Hepatocyte (in vitro differentiated cells): ENCODE measurements around the gene TAPBPL. TPM values are rescaled to one million over a fixed set of nuclear protein-coding genes. Genes with fewer than 3 reads are reported as not detected.

ENCODE experiments used
- DNase-seq: peaks from one replicate; pipeline ENCODE4 v3.0.0-alpha.2; 2016; ENCODE audit warnings: low spot score
- H2AFZ ChIP-seq: fragments of 200-600 bp; sonication (generic); 2 replicates; pipeline ENCODE4 v1.6.0; 2016; ENCODE audit warnings: antibody characterized with exemption, mild to moderate bottlenecking
- H3K27ac ChIP-seq: fragments of 200-600 bp; sonication (generic); 2 replicates; pipeline ENCODE4 v1.5.1; 2016; ENCODE audit warnings: mild to moderate bottlenecking
- H3K27me3 ChIP-seq: fragments of 200-600 bp; sonication (generic); 2 replicates; pipeline ENCODE4 v1.6.1; 2016
- H3K36me3 ChIP-seq: fragments of 200-600 bp; sonication (generic); replicated peaks from 2 replicates; pipeline ENCODE4 v1.5.1; 2016; ENCODE audit warnings: low read depth; ENCODE audit not compliant: insufficient read depth
- H3K4me1 ChIP-seq: fragments of 200-600 bp; sonication (generic); 2 replicates; pipeline ENCODE4 v1.5.1; 2016; ENCODE audit warnings: mild to moderate bottlenecking, moderate library complexity; ENCODE audit not compliant: insufficient read depth
- H3K4me2 ChIP-seq: fragments of 200-600 bp; sonication (generic); 2 replicates; pipeline ENCODE4 v1.6.0; 2016
- H3K4me3 ChIP-seq: fragments of 200-600 bp; sonication (generic); 2 replicates; pipeline ENCODE4 v1.5.1; 2016; ENCODE audit warnings: mild to moderate bottlenecking
- H3K79me2 ChIP-seq: fragments of 200-600 bp; sonication (generic); 2 replicates; pipeline ENCODE4 v1.6.0; 2017; ENCODE audit warnings: mild to moderate bottlenecking
- H3K9me2 ChIP-seq: fragments of 200-600 bp; sonication (generic); replicated peaks from 2 replicates; pipeline ENCODE4 v1.6.0; 2017; ENCODE audit warnings: mild to moderate bottlenecking; ENCODE audit not compliant: insufficient read depth
- H3K9me3 ChIP-seq: fragments of 200-600 bp; sonication (generic); 2 replicates; pipeline ENCODE4 v1.5.1; 2016; ENCODE audit warnings: low read depth, mild to moderate bottlenecking
- H4K20me1 ChIP-seq: fragments of 200-600 bp; sonication (generic); 2 replicates; pipeline ENCODE4 v1.6.0; 2016; ENCODE audit warnings: mild to moderate bottlenecking; ENCODE audit not compliant: insufficient read depth, poor library complexity, severe bottlenecking
- EZH2 ChIP-seq: fragments of 200-600 bp; sonication (generic); IDR thresholded peaks from 2 replicates; pipeline ENCODE4 v1.6.1; 2016; ENCODE audit warnings: antibody characterized with exemption, mild to moderate bottlenecking, borderline replicate concordance
- EZH2phosphoT487 ChIP-seq: fragments of 200-600 bp; sonication (generic); IDR thresholded peaks from one replicate; pipeline ENCODE4 v1.6.1; 2018; ENCODE audit warnings: antibody characterized with exemption, mild to moderate bottlenecking, low read depth, moderate library complexity; ENCODE audit not compliant: unreplicated experiment, severe bottlenecking
- WGBS: methylation state at CpG from one replicate; pipeline ENCODE4 v1.1.6; 2016; ENCODE audit warnings: low lambda C conversion rate; ENCODE audit errors: missing lambda C conversion rate; 5-methylcytosine and 5-hydroxymethylcytosine counted together
- polyA plus RNA-seq: library from polyadenylated mRNA; unstranded; fragments of >200 nt; fragmentation: Nextera tagmentation; extraction: Ambion mirVana; gene quantifications from 2 replicates; pipeline ENCODE4 v1.2.1, GENCODE V29; 2016
- total RNA-seq: library from RNA; depleted of rRNA; stranded (reverse); fragments of >200 nt; gene quantifications from 2 replicates; pipeline ENCODE4 v1.2.3, GENCODE V29; 2014
- TF ChIP-seq, protein P1 (sequence below): fragments of 200-600 bp; sonication (generic); IDR thresholded peaks from 2 replicates; pipeline ENCODE4 v1.5.1; 2016; ENCODE audit warnings: antibody characterized with exemption, mild to moderate bottlenecking; ENCODE audit not compliant: poor library complexity

Gene TAPBPL
- total and polyA plus RNA-seq, 2 experiments from 2014 or later, result 8.2 to 9.7 TPM

GRCh38 chr12:6452245-6452943, 552 bp downstream of the TAPBPL start:
- WGBS, result 59% methylated on average over 9 of the region's 9 CpGs
- H3K36me3 ChIP-seq, result no peaks in the 10 kb centered on the region
- TF ChIP-seq, protein P1, sequence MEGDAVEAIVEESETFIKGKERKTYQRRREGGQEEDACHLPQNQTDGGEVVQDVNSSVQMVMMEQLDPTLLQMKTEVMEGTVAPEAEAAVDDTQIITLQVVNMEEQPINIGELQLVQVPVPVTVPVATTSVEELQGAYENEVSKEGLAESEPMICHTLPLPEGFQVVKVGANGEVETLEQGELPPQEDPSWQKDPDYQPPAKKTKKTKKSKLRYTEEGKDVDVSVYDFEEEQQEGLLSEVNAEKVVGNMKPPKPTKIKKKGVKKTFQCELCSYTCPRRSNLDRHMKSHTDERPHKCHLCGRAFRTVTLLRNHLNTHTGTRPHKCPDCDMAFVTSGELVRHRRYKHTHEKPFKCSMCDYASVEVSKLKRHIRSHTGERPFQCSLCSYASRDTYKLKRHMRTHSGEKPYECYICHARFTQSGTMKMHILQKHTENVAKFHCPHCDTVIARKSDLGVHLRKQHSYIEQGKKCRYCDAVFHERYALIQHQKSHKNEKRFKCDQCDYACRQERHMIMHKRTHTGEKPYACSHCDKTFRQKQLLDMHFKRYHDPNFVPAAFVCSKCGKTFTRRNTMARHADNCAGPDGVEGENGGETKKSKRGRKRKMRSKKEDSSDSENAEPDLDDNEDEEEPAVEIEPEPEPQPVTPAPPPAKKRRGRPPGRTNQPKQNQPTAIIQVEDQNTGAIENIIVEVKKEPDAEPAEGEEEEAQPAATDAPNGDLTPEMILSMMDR, result no peak
- TF ChIP-seq EZH2 (no peak), EZH2phosphoT487 (no peak)
- H3K4me1 ChIP-seq, result peaks cover 25% of the 10 kb centered on the region
- H3K27ac ChIP-seq, result peak overlapping the region; percentile 97
- H2AFZ ChIP-seq, result peak overlapping the region; percentile 92
- peak; percentile 35 for DNase-seq
- H3K79me2 ChIP-seq, result peaks cover 9% of the 10 kb centered on the region
- peak overlapping the region; percentile 84 for H3K4me2 ChIP-seq
- H3K9me3 ChIP-seq, result no peaks in the 10 kb centered on the region
- no peaks in the 10 kb centered on the region for H3K27me3 ChIP-seq
- no peaks in the 10 kb centered on the region for H4K20me1 ChIP-seq
- H3K4me3 ChIP-seq, result peak overlapping the region; percentile 0
- no peaks in the 10 kb centered on the region for H3K9me2 ChIP-seq

- Histone ChIP-seq H3K36me3 (no peaks in the 10 kb centered on the region), H3K4me2 (peak overlapping the region; percentile 84), H3K79me2 (peaks cover 9% of the 10 kb centered on the region), H3K27me3 (no peaks in the 10 kb centered on the region), H3K4me3 (no peak overlapping the region), H4K20me1 (no peaks in the 10 kb centered on the region), H3K27ac (peak overlapping the region; percentile 97), H2AFZ (no peak overlapping the region), H3K9me3 (no peaks in the 10 kb centered on the region), H3K9me2 (no peaks in the 10 kb centered on the region), H3K4me1 (peaks cover 25% of the 10 kb centered on the region)
- TF ChIP-seq EZH2phosphoT487 (no peak), EZH2 (no peak)
- TF ChIP-seq, protein P1, result no peak
- 87% methylated on average over 17 of the region's 17 CpGs for WGBS
- DNase-seq, result no peak
Measured at GRCh38 chr12:6452944-6453630, 1.2 kb downstream of the TAPBPL start.

GRCh38 chr12:6457220-6457945, 5.5 kb downstream of the TAPBPL start:
- TF ChIP-seq, protein P1, result no peak
- TF ChIP-seq EZH2 (no peak), EZH2phosphoT487 (no peak)
- Histone ChIP-seq H3K4me1 (peaks cover 2% of the 10 kb centered on the region), H3K27ac (no peak overlapping the region)

More at GRCh38 chr12:6457220-6457945, 5.5 kb downstream of the TAPBPL start:
- Histone ChIP-seq H4K20me1 (no peaks in the 10 kb centered on the region), H3K9me2 (no peaks in the 10 kb centered on the region), H3K27me3 (no peaks in the 10 kb centered on the region), H3K79me2 (no peaks in the 10 kb centered on the region), H3K36me3 (no peaks in the 10 kb centered on the region), H3K9me3 (no peaks in the 10 kb centered on the region), H3K4me2 (no peak overlapping the region), H2AFZ (no peak overlapping the region), H3K4me3 (no peak overlapping the region)
- no peak for DNase-seq
- WGBS, result 96% methylated on average over 12 of the region's 12 CpGs
